Right lobe of liver (tissue), 6 donors: ENCODE measurements around the gene INTS3. TPM values are rescaled to one million over a fixed set of nuclear protein-coding genes. Genes with fewer than 3 reads are reported as not detected.

Experiments used
- ATAC-seq, 4 donors: fragments of 200-7000 bp; cut with Tn5 transposase; one replicate each; pipeline ENCODE4 v1.9.1; 2020; ENCODE audit warnings: mild to moderate bottlenecking in 4 of 4, moderate library complexity in 4 of 4
- DNase-seq, 3 donors: peaks; one replicate each; pipeline ENCODE4 v3.0.0-alpha.2; 2020
- H3K27ac ChIP-seq, 3 donors: fragments of 200-600 bp; one replicate each; pipeline ENCODE4 v1.8.0; 2022
- H3K27me3 ChIP-seq, 2 donors: fragments of 200-600 bp; one replicate each; pipeline ENCODE4 v1.8.0; 2022
- H3K36me3 ChIP-seq, 4 donors: fragments of 200-600 bp; sonication (generic) in 1 of 4; one replicate each; pipeline versions ENCODE4 v1.5.1 to v1.8.0; 2017 to 2022; ENCODE audit warnings: control low read depth in 1 of 4
- H3K4me1 ChIP-seq, 4 donors: fragments of 200-600 bp; sonication (generic) in 1 of 4; one replicate each; pipeline versions ENCODE4 v1.5.1 to v1.8.0; 2017 to 2022; ENCODE audit warnings: control low read depth in 1 of 4
- H3K4me3 ChIP-seq, 3 donors: fragments of 200-600 bp; one replicate each; pipeline ENCODE4 v1.8.0; 2022
- H3K9me3 ChIP-seq, 4 donors: fragments of 200-600 bp; sonication (generic) in 1 of 4; one replicate each; pipeline versions ENCODE4 v1.5.1 to v1.8.0; 2017 to 2022; ENCODE audit warnings: control low read depth in 1 of 4
- CTCF ChIP-seq, 4 donors: fragments of 200-600 bp in 3 of 4; fragments of 450-650 bp in 1 of 4; IDR thresholded peaks; one replicate each; pipeline versions ENCODE4 v1.5.1 to v1.8.0; 2016 to 2022; ENCODE audit warnings: antibody characterized with exemption in 4 of 4, mild to moderate bottlenecking in 2 of 4
- POLR2A ChIP-seq: fragments of 450-650 bp; IDR thresholded peaks from one replicate; pipeline ENCODE4 v1.6.1; 2017; ENCODE audit warnings: antibody characterized with exemption, mild to moderate bottlenecking
- WGBS: methylation state at CpG from one replicate; pipeline ENCODE4 v1.1.6; 2018; ENCODE audit warnings: low coverage, low lambda C conversion rate; ENCODE audit not compliant: insufficient coverage; ENCODE audit errors: missing lambda C conversion rate; 5-methylcytosine and 5-hydroxymethylcytosine counted together
- intact Hi-C, 2 donors: fragments of 100-400 bp; cut with DNase I; formaldehyde crosslinking; loops; one replicate each; pipeline versions ENCODE4 v1.11.2 to v1.14.1; 2022
- total RNA-seq, 6 experiments: library from RNA; depleted of rRNA in 2 of 6; stranded (reverse); fragments of >200 nt in 2 of 6; fragmentation: NEBNext Ultra II Directional in 3 of 6; extraction: Animal tissue kit (Norgen Biotek cat#: 25700) in 3 of 6; gene quantifications; one replicate each; pipeline versions ENCODE4 v1.1.0 to v1.2.4, GENCODE V29; 2016 to 2023
- donor health status: DM: no; HTN: yes; CAD: no.
- donor health status: DM: no; HTN: no; CAD: no.
- donor health status: DM: no; HTN: no; CAD: no.
- donor health status: DM: no; HTN: yes; CAD: no.
- donor health status: DM: no; HTN: yes; CAD: no.

INTS3 gene
- total RNA-seq, 6 experiments from 2014 or later, result 16.5 to 29.1 (median 22.6) TPM

- no peak overlapping the region for H3K27ac ChIP-seq
These were observed 42.1 kb upstream of the INTS3 start for GRCh38 chr1:153685544-153686340.

GRCh38 chr1:153687346-153688125 lies 40.3 kb upstream of the INTS3 start:
- intact Hi-C loops, result loop anchor here in 1 of 2 donors (10.0 kb wide), 1 partner anchor 67 kb away; no protein-coding TSS in a partner anchor
- TF ChIP-seq POLR2A, result no peak
- TF ChIP-seq CTCF (IDR thresholded peaks at IDR 0.05), result no peak
- Histone ChIP-seq H3K4me1 (no peaks in the 10 kb centered on the region), H3K27ac (no peak overlapping the region), H3K36me3 (no peaks in the 10 kb centered on the region), H3K4me3 (no peak overlapping the region), H3K9me3 (no peaks in the 10 kb centered on the region), H3K27me3 (no peaks in the 10 kb centered on the region)
- WGBS, result 82% methylated on average over 8 of the region's 16 CpGs
- no peak for ATAC-seq
- no peak for DNase-seq

More at GRCh38 chr1:153685544-153686340, 42.1 kb upstream of the INTS3 start:
- ATAC-seq (no peak), DNase-seq (peak in 1 of 3 donors; percentile 20)
- intact Hi-C loops, result loop anchor here in 1 of 2 donors (10.0 kb wide), 1 partner anchor 69 kb away; no protein-coding TSS in a partner anchor
- Histone ChIP-seq H3K9me3 (no peaks in the 10 kb centered on the region), H3K4me1 (no peaks in the 10 kb centered on the region), H3K36me3 (no peaks in the 10 kb centered on the region), H3K4me3 (no peak overlapping the region), H3K27me3 (no peaks in the 10 kb centered on the region)
- 60% methylated on average over 6 of the region's 11 CpGs for WGBS
- TF ChIP-seq CTCF (IDR thresholded peaks at IDR 0.05), result no peak
- no peak for TF ChIP-seq POLR2A

GRCh38 chr1:153688276-153688675 lies 39.6 kb upstream of the INTS3 start:
- ATAC-seq (no peak), DNase-seq (no peak)
- H3K27me3 ChIP-seq, result no peaks in the 10 kb centered on the region
- H3K36me3 ChIP-seq, result no peaks in the 10 kb centered on the region
- intact Hi-C loops, result loop anchor here in 1 of 2 donors (10.0 kb wide), 1 partner anchor 67 kb away; no protein-coding TSS in a partner anchor
- no peaks in the 10 kb centered on the region for H3K4me1 ChIP-seq
- TF ChIP-seq POLR2A (no peak), CTCF (IDR thresholded peaks at IDR 0.05) (no peak)
- 84% methylated on average over 7 of the region's 7 CpGs for WGBS
- H3K27ac ChIP-seq, result no peak overlapping the region
- H3K9me3 ChIP-seq, result no peaks in the 10 kb centered on the region
- H3K4me3 ChIP-seq, result no peak overlapping the region

- TF ChIP-seq POLR2A (no peak), CTCF (IDR thresholded peaks at IDR 0.05) (no peak)
- intact Hi-C loops, result loop anchor here in 1 of 2 donors (10.0 kb wide), 1 partner anchor 66 kb away; no protein-coding TSS in a partner anchor
These were observed 39.0 kb upstream of the INTS3 start for GRCh38 chr1:153688736-153689328.

More at GRCh38 chr1:153688736-153689328, 39.0 kb upstream of the INTS3 start:
- no peak for ATAC-seq
- H3K36me3 ChIP-seq, result no peaks in the 10 kb centered on the region
- WGBS, result 40% methylated on average over 1 of the region's 18 CpGs
- no peak overlapping the region for H3K27ac ChIP-seq
- DNase-seq, result no peak
- no peaks in the 10 kb centered on the region for H3K27me3 ChIP-seq
- no peaks in the 10 kb centered on the region for H3K4me1 ChIP-seq
- H3K4me3 ChIP-seq, result no peak overlapping the region
- no peaks in the 10 kb centered on the region for H3K9me3 ChIP-seq
